ENCODE measurements around the gene SNAP29. TPM values are rescaled to one million over a fixed set of nuclear protein-coding genes. Genes with fewer than 3 reads are reported as not detected.
"Not testable (repeated sequence)": the region's sequence is repeated elsewhere in the genome, so short reads cannot be mapped to it uniquely, and the experiment has no call there.

The SNAP29 gene
- 22.3 TPM for polyA plus RNA-seq (2012; ENCODE audit: missing spikeins)

DNA sequence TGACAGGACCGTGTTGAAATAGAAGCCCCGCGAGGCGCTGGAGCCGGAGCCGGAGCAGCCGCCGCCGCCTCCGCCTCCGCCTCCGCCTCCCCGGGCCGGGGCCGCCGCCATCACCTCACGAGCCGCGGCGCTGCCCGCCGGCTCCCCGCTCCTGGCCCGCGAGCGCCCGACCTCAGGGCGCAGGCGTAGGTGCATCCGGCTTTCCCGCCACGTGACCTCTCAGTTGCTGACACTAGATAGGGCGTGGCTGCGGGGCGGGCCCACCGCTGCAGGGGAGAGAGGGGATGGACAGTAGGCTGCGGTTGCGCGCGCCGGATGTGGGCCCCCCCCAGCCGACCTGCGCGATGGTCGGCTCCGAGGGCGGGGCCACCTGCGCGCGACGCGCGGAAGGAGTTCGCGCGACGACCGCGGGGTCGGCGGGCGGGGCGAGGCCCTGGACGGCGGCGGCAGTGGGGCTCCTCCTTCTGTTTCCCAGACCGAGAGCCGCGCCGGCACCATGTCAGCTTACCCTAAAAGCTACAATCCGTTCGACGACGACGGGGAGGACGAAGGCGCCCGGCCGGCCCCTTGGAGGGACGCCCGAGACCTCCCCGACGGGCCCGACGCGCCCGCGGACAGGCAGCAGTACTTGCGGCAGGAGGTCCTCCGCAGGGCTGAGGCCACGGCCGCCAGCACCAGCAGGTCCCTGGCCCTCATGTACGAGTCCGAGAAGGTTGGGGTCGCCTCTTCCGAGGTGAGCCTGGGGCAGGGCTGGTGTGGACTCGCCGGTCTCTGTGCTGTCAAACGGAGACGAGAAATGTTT is at the start of gene SNAP29, which contains the start of gene PI4KA:
Gene SNAP29 (plus strand): TSS at position 393 of the 802 bp plus-strand sequence. CDS start 104 bp downstream, at position 497.
Gene PI4KA (minus strand): TSS at position 197 of the 802 bp plus-strand sequence. CDS start 86 bp downstream, at position 111.
- FAIRE-seq = peak; percentile 99
- peak; percentile 97 for DNase-seq (ENCODE audit: insufficient read length)
- peak; percentile 94 for TF ChIP-seq POLR2A (IDR thresholded peaks at IDR 0.05; ENCODE audit: low read depth, low read length)
- 0 out of 2 replicates have a peak, but pooled peaks have one; percentile 25 for TF ChIP-seq TAF1 (IDR thresholded peaks at IDR 0.05; ENCODE audit: borderline replicate concordance, low read depth, low read length)
- peak; percentile 63; the same call in 1 of the 2 replicates for TF ChIP-seq POLR2AphosphoS5 (IDR thresholded peaks at IDR 0.05; ENCODE audit: low read depth, low read length)

DNA sequence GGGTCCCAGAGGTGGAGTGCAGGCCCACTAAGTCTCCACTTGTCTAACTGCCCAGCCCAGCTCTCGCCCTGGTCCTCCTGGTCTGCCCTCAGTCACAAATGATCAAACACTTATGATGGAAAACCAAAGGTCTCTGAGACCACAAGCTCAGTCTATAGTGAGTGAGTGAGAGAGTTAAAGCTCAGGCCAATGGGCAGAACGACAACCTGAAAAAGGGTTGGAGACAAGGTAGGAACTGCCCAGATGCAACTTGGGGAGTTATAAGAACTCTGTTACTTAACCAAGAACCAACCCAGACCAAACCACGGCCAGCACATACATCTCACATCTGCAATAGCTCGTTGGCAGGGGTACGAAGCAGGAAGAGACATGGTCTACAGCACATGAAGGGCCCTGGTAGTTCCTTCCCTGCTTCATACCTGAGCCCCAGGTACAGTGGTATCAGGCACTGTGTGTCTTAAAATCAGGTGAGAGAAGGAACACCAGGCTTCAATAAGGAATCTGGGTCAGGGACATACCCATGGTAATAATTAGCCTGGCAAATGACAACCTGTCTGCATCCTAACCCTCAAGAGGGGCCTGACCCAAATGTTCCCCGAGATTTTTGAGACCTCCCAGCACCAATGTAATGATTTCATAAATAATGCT is 49.1 kb upstream of the SNAP29 start:
- DNase-seq (ENCODE audit: insufficient read length) (no peak), FAIRE-seq (no peak)
- no peak for TF ChIP-seq POLR2A (IDR thresholded peaks at IDR 0.05; ENCODE audit: low read depth, low read length)
- TF ChIP-seq POLR2AphosphoS5 (IDR thresholded peaks at IDR 0.05; ENCODE audit: low read depth, low read length) = no peak
- TF ChIP-seq TAF1 (IDR thresholded peaks at IDR 0.05; ENCODE audit: borderline replicate concordance, low read depth, low read length) = no peak

DNA sequence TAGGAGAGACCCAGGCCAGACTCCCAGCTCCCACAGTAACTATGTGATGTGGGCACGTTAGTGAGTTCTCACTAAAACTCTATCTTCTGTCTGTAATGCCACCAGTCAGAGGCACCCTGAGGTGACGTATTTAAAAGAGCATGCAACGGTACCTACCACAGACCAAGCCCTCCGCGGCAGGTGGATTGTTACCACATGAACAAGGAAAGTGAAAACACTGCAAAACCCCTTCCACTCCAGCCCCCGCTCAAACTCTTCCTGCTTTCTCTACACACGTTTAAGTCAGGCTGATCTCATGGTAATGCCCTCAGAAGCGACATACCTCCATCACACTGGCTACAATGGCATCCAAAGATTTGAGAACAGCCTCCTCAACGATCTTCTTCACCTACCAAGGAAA is 48.2 kb upstream of the SNAP29 start:
- FAIRE-seq (no peak), DNase-seq (ENCODE audit: insufficient read length) (no peak)
- TF ChIP-seq POLR2AphosphoS5 (IDR thresholded peaks at IDR 0.05; ENCODE audit: low read depth, low read length) (no peak), TAF1 (IDR thresholded peaks at IDR 0.05; ENCODE audit: borderline replicate concordance, low read depth, low read length) (no peak), POLR2A (IDR thresholded peaks at IDR 0.05; ENCODE audit: low read depth, low read length) (no peak)

DNA sequence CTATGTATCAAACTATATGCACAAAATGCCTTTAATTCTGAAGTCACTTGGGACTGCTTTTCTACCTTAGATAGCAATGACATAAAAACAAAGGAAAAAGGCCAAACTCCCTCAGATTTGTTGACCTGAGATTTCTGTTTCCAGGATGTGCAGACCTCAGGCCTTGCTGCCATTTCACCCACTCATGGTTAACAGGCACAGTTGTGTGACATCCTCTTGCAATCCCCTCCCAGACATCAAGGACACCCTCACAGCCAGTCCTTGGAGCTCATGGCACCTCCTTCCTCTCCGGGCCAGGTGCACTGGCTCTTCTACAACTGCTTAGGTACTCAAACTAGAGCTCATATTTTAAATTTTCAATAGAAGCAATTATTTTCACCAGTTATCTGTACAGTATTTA is 47.6 kb upstream of the SNAP29 start:
- TF ChIP-seq POLR2AphosphoS5 (IDR thresholded peaks at IDR 0.05; ENCODE audit: low read depth, low read length) = no peak
- no peak for TF ChIP-seq POLR2A (IDR thresholded peaks at IDR 0.05; ENCODE audit: low read depth, low read length)
- TF ChIP-seq TAF1 (IDR thresholded peaks at IDR 0.05; ENCODE audit: borderline replicate concordance, low read depth, low read length) = no peak
- no peak for DNase-seq (ENCODE audit: insufficient read length)
- FAIRE-seq = no peak

DNA sequence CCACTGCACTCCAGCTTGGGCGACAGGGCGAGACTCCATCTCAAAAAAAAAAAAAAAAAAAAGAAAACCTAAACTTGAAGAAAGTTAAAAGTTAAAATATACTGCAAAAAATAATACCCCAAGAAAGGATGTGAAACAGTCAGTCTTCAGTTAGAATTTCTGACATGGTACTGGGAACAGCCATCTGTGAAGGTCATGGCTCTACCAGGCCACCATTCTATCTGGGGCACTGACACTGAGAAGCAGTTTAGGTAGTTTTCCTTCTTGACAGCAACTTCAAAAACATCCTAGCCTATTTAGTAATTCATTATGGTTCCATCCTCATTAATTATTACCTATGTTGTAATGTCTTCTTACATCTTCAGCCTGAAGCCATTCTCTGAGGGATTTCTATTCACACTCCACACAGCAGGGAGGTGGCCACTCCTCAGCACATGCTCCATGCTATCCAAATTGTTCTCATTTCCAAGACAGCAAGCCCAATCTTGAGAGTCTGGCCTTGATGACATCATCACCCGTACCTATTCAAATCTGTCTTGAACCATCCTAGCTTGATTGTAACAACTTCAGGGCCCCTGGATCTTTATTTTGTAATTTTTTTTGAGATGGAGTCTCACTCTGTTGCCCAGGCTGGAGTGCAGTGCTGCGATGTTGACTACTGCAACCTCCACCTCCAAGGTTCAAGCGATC is 46.7 kb upstream of the SNAP29 start:
- TF ChIP-seq POLR2AphosphoS5 (IDR thresholded peaks at IDR 0.05; ENCODE audit: low read depth, low read length) (no peak), POLR2A (IDR thresholded peaks at IDR 0.05; ENCODE audit: low read depth, low read length) (no peak), TAF1 (IDR thresholded peaks at IDR 0.05; ENCODE audit: borderline replicate concordance, low read depth, low read length) (no peak)
- FAIRE-seq = no peak
- no peak for DNase-seq (ENCODE audit: insufficient read length)

DNA sequence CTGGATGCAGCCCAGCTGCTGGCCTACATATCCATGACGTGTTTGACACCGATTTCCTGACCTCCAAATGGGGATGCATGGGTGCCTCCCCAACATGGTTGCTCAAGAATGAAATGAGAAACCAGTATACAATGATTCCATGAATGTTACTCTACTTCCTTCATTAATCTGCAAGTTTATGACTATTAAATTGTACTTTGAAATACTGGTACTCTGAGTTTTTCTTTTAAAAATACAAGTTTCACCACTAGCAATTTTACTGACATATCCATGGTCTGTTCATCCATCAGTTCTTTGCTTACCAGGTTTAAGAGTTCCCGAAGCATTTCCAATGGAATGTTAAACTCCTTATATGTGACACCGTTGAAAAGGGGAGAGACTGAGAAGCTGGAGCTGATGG is 45.8 kb upstream of the SNAP29 start:
- no peak for DNase-seq (ENCODE audit: insufficient read length)
- no peak for FAIRE-seq
- TF ChIP-seq TAF1 (IDR thresholded peaks at IDR 0.05; ENCODE audit: borderline replicate concordance, low read depth, low read length) (no peak), POLR2A (IDR thresholded peaks at IDR 0.05; ENCODE audit: low read depth, low read length) (no peak), POLR2AphosphoS5 (IDR thresholded peaks at IDR 0.05; ENCODE audit: low read depth, low read length) (no peak)

DNA sequence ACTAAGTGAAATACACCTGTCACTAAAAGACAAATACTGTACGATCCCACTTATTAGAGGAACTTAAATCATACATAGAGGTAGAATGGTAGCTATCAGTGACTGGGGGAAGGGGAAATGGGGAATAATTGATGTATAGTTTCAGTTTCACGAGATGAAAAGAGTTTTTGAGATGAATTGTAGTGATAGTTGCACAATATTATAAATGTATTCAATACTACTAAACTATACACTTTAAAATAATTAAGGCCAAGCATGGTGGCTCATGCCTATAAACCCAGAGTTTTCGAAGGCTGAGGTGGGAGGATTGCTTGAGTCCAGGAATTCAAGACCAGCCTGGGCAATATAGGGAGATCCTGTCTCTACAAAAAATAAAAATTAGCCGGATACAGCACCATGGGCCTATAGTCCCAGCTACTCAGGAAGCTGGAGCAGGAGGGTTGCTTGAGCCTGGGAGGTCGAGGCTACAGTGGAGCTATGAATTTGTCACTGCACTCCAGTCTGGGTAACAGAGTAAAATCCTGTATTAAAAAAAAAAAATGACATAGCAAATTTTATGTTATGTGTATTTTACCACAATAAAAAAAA is 44.5 kb upstream of the SNAP29 start:
- TF ChIP-seq TAF1 (IDR thresholded peaks at IDR 0.05; ENCODE audit: borderline replicate concordance, low read depth, low read length) (no peak), POLR2A (IDR thresholded peaks at IDR 0.05; ENCODE audit: low read depth, low read length) (no peak), POLR2AphosphoS5 (IDR thresholded peaks at IDR 0.05; ENCODE audit: low read depth, low read length) (no peak)
- no peak for FAIRE-seq
- DNase-seq (ENCODE audit: insufficient read length) = no peak

DNA sequence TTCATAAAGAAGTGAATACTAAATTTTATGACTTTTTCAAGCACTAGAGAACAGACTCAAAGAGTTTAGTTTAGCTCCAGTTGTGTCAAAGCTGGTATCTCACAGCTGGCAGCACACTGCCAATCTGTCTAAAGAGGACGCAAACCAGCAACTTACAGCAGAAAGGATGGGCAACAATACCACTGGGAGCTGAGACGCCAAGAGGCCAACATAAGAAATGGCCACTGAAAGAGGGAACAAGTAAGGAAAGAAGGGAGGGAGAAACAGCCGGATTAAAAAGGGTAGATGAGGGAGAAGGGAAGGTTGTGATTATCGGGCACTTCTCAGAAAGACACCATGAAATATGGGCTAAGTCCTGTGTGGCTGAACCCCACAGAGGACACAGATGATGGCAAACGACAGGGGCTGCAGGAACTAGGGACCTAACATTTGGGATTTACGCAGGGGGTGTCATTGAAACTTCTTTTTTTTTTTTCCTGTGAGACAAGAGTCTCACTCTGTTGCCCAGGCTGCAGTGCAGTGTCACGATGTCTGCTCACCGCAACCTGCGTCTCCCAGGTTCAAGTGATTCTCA is 43.2 kb upstream of the SNAP29 start:
- FAIRE-seq = no peak
- no peak for TF ChIP-seq TAF1 (IDR thresholded peaks at IDR 0.05; ENCODE audit: borderline replicate concordance, low read depth, low read length)
- DNase-seq (ENCODE audit: insufficient read length) = no peak

DNA sequence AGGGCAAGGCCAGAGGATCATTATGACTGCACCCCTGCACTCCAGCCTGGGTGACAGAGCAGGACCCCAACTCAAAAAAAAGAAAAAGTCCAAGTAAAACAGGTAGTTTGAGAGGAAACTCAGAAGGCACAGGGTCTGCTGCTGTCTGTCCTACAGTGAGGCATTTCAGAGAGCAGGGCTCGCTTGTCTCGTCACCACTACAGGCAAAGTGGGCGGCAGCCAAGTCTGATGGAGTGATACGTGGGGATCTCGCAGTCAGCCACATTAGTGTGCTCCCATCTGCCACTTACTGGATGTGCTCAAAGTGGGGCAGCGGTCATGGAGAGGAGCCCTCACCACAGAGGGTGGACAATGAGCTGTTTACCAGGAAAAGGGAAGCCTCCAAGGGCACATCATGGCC is 42.2 kb upstream of the SNAP29 start:
- TF ChIP-seq TAF1 (IDR thresholded peaks at IDR 0.05; ENCODE audit: borderline replicate concordance, low read depth, low read length) (no peak), POLR2AphosphoS5 (IDR thresholded peaks at IDR 0.05; ENCODE audit: low read depth, low read length) (no peak), POLR2A (IDR thresholded peaks at IDR 0.05; ENCODE audit: low read depth, low read length) (no peak)
- DNase-seq (ENCODE audit: insufficient read length) (no peak), FAIRE-seq (no peak)

DNA sequence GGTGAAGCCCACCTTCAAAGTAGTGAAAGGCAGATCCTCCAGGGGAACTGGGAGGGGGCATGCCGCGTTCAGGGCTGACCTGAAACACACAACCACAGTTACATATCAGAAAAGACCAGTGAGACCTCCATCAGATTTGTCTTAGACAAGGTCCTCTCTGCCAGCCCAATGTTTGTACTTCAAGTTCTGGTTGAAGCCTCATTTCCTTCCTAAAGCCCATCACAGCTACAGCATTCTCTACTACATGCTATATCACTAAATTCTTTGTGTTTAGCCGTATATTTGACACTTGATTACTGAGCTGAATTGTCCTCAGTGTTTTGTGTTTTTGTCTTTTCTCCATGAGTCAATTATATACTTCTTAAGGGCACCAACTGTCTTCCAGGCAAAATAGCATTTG is 40.3 kb upstream of the SNAP29 start:
- TF ChIP-seq TAF1 (IDR thresholded peaks at IDR 0.05; ENCODE audit: borderline replicate concordance, low read depth, low read length) = no peak
- no peak for TF ChIP-seq POLR2AphosphoS5 (IDR thresholded peaks at IDR 0.05; ENCODE audit: low read depth, low read length)
- TF ChIP-seq POLR2A (IDR thresholded peaks at IDR 0.05; ENCODE audit: low read depth, low read length) = no peak
- FAIRE-seq = peak; percentile 9
- no peak for DNase-seq (ENCODE audit: insufficient read length)

DNA sequence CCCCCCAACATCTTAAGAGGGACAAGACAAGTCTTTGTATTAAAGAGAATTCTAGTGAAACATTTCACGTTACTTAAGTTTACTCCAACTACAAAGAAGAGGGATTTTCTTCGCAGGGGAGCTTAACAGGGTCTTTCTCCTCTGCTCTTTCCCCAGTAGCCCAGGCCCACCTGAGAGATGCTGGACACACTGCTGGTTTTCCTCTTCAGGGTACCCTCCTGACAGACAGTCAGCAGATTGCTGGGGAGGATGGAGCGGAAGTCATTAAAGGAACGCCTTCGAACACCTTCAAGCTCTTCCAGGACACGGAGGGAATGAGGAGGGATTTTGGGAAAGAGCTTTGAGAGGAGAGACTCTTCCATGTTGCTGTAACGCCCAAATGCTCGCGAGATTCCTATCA is 39.3 kb upstream of the SNAP29 start:
- FAIRE-seq (no peak), DNase-seq (ENCODE audit: insufficient read length) (no peak)
- TF ChIP-seq TAF1 (IDR thresholded peaks at IDR 0.05; ENCODE audit: borderline replicate concordance, low read depth, low read length) (no peak), POLR2AphosphoS5 (IDR thresholded peaks at IDR 0.05; ENCODE audit: low read depth, low read length) (no peak), POLR2A (IDR thresholded peaks at IDR 0.05; ENCODE audit: low read depth, low read length) (no peak)

DNA sequence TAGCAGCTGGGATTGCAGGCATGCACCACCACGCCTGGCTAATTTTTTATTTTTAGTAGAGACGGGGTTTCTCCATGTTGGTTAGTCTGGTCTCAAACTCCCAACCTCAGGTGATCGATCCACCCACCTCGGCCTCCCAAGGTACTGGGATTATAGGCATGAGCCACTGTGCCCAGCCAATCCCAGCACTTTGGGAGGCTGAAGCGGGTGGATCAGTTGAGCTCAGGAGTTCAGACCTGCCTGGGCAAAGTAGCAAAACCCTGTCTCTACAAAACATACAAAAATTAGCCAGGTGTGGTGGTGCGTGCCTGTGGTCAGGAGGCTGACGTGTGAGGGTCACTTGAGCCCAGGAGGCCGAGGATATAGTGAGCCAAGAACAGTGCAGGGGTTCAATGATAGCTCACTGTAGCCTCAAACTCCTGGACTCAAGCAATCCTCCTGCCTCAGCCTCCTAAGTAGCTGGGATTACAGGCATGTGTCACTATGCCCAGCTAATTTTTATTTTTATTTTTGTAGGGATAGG is 37.0 kb upstream of the SNAP29 start:
- FAIRE-seq; DNase-seq (ENCODE audit: insufficient read length): not testable (repeated sequence)

All from GM12892 (cell line).